Liver (tissue), 3 donors: ENCODE results near the gene NAT9.

ENCODE experiments used
- ATF3 ChIP-seq: IDR thresholded peaks from 2 replicates; pipeline ENCODE4 v1.6.1; 2016; ENCODE audit warnings: antibody characterized with exemption
- CTCF ChIP-seq: fragments of 150-350 bp; IDR thresholded peaks from 2 replicates; pipeline ENCODE4 v1.5.1; 2017; ENCODE audit warnings: improper control_type of control experiment, low read depth, low read length; ENCODE audit not compliant: missing input control
- EGR1 ChIP-seq, 2 donors: IDR thresholded peaks; 2 replicates each; pipeline ENCODE4 v1.6.1; 2016 to 2018; ENCODE audit warnings: antibody characterized with exemption in 2 of 2, low read depth in 2 of 2
- FOXA1 ChIP-seq: IDR thresholded peaks from 2 replicates; pipeline ENCODE4 v1.6.1; 2016; ENCODE audit warnings: antibody characterized with exemption
- GABPA ChIP-seq, 2 donors: IDR thresholded peaks in 1 of 2; conservative IDR thresholded peaks in 1 of 2; 2 replicates each; pipeline ENCODE4 v1.6.1; 2016; ENCODE audit warnings: antibody characterized with exemption in 2 of 2, mild to moderate bottlenecking in 1 of 2, moderate library complexity in 1 of 2
- HNF4A ChIP-seq, 2 donors: conservative IDR thresholded peaks; 2 replicates each; pipeline ENCODE4 v1.6.1; 2016; ENCODE audit warnings: antibody characterized with exemption in 2 of 2, mild to moderate bottlenecking in 2 of 2
- JUND ChIP-seq, 2 donors: IDR thresholded peaks; 2 replicates each; pipeline ENCODE4 v1.6.1; 2016; ENCODE audit warnings: antibody characterized with exemption in 2 of 2
- MAX ChIP-seq: IDR thresholded peaks from 2 replicates; pipeline ENCODE4 v1.6.1; 2016; ENCODE audit warnings: antibody characterized with exemption
- NR2F2 ChIP-seq: IDR thresholded peaks from 2 replicates; pipeline ENCODE4 v1.6.1; 2016; ENCODE audit warnings: antibody characterized with exemption
- RAD21 ChIP-seq, 2 donors: IDR thresholded peaks; 2 replicates each; pipeline ENCODE4 v1.6.1; 2016; ENCODE audit warnings: antibody characterized with exemption in 2 of 2, mild to moderate bottlenecking in 2 of 2
- REST ChIP-seq: IDR thresholded peaks from 2 replicates; pipeline ENCODE4 v1.6.1; 2016; ENCODE audit warnings: antibody characterized with exemption, mild to moderate bottlenecking
- SP1 ChIP-seq: IDR thresholded peaks from 2 replicates; pipeline ENCODE4 v1.6.1; 2018; ENCODE audit warnings: antibody characterized with exemption, mild to moderate bottlenecking
- TAF1 ChIP-seq: conservative IDR thresholded peaks from 2 replicates; pipeline ENCODE4 v1.6.1; 2016; ENCODE audit warnings: antibody characterized with exemption, mild to moderate bottlenecking
- YY1 ChIP-seq: IDR thresholded peaks from 2 replicates; pipeline ENCODE4 v1.6.1; 2016; ENCODE audit warnings: antibody characterized with exemption, mild to moderate bottlenecking
- donor health status: healthy.
- donor health status: healthy.

GRCh38 chr17:74759941-74760340 is 16.2 kb downstream of the NAT9 start:
- TF ChIP-seq CTCF: no peak
- no peak for TF ChIP-seq MAX
- no peak for TF ChIP-seq JUND (IDR thresholded peaks at IDR 0.05)
- no peak for TF ChIP-seq REST
- TF ChIP-seq TAF1: no peak
- TF ChIP-seq FOXA1: no peak
- no peak for TF ChIP-seq RAD21 (IDR thresholded peaks at IDR 0.05)
- TF ChIP-seq YY1: no peak
- TF ChIP-seq NR2F2: no peak
- no peak for TF ChIP-seq GABPA (IDR thresholded peaks at IDR 0.05 in 1 of 2, conservative IDR thresholded peaks at IDR 0.05 in 1 of 2)
- TF ChIP-seq ATF3: no peak
- TF ChIP-seq EGR1 (IDR thresholded peaks at IDR 0.05; ENCODE audit: low read depth in 2 of 2): no peak
- no peak for TF ChIP-seq SP1
- TF ChIP-seq HNF4A (conservative IDR thresholded peaks at IDR 0.05): no peak
